MG63 (cell line): ENCODE measurements around the gene PROB1. TPM values are rescaled to one million over a fixed set of nuclear protein-coding genes. Genes with fewer than 3 reads are reported as not detected.
"Not testable (repeated sequence)": the region's sequence is repeated elsewhere in the genome, so short reads cannot be mapped to it uniquely, and the experiment has no call there.

Experiments
- DNase-seq: peaks from one replicate; pipeline ENCODE4 v3.0.0-alpha.2; 2020
- H3K27me3 ChIP-seq: fragments of 250-450 bp; sonication (Bioruptor Pico); 2 replicates; pipeline ENCODE4 v1.5.1; 2020; ENCODE audit warnings: mild to moderate bottlenecking, moderate library complexity
- H3K36me3 ChIP-seq: fragments of 250-450 bp; sonication (Bioruptor Pico); 2 replicates; pipeline ENCODE4 v1.5.1; 2020; ENCODE audit warnings: mild to moderate bottlenecking, moderate library complexity
- H3K4me3 ChIP-seq: fragments of 250-450 bp; sonication (Bioruptor Pico); 2 replicates; pipeline ENCODE4 v1.5.1; 2020; ENCODE audit warnings: mild to moderate bottlenecking, moderate library complexity
- H3K9me3 ChIP-seq: fragments of 250-450 bp; sonication (Bioruptor Pico); 2 replicates; pipeline ENCODE4 v1.5.1; 2020; ENCODE audit warnings: mild to moderate bottlenecking, moderate library complexity
- total RNA-seq: library from RNA; depleted of rRNA; stranded (reverse); fragments of >200 nt; shearing (Covaris generic); gene quantifications from 2 replicates; pipeline ENCODE4 v1.2.3, GENCODE V29; 2014; ENCODE audit warnings: low replicate concordance

Gene PROB1
- total RNA-seq, 1 experiment from 2014 or later = 0.13 TPM

DNA sequence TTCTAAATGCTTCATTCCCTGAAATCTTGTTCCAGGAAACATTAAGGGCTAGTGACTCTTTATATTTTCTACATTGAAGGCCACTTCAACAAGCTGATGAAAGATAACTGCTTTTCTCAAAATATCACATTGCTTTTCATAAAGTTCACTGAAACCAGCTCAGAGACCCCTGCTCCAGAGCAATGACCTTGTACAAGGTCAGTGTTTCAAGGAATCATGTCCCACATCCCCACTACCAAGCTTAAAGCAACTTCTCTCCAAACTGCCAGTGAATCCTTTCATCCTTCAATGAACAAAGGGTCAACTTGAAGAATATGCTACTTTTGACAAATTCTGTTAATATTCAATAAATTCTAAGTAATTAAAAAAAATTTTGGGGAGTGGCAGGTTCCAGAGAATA, 21.0 kb upstream of the PROB1 start:
- no peak overlapping the region for H3K4me3 ChIP-seq
- no peaks in the 10 kb centered on the region; the same call in 1 of the 2 replicates for H3K27me3 ChIP-seq
- DNase-seq = no peak
- H3K9me3 ChIP-seq = no peaks in the 10 kb centered on the region
- H3K36me3 ChIP-seq = no peaks in the 10 kb centered on the region

DNA sequence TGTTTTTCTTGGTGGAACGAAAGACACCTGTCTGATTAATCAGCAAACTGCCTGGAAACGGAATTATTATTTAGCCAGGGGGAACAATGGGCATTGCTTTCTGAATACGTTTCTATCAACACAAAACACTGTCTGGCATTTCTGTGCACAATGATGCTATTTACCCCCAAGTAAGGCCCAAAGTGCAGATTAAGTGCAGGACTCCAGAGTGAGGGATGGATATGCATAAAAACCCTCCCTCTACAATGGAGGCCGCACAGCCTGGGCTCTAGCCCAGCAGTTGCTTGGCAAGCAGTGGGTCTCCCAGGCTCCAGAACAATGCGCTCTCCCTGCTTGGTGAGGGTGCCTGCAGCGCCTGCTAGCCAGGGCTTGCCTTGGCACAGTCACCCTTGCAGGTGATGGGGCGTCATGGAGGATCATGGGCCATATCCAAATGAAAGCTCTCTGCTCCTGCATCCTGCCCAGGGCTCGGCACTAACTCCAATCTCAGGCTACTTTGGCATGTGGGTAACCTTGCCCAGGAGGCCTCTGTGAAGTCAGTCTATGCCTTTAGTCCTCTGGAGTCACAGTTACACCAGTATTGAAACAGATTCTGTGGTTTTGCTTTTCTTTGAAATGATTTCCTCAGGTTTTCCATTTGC, 20.4 kb upstream of the PROB1 start:
- H3K27me3 ChIP-seq = no peaks in the 10 kb centered on the region; the same call in 1 of the 2 replicates
- H3K4me3 ChIP-seq = no peak overlapping the region
- no peaks in the 10 kb centered on the region for H3K9me3 ChIP-seq
- no peaks in the 10 kb centered on the region for H3K36me3 ChIP-seq
- DNase-seq = no peak

DNA sequence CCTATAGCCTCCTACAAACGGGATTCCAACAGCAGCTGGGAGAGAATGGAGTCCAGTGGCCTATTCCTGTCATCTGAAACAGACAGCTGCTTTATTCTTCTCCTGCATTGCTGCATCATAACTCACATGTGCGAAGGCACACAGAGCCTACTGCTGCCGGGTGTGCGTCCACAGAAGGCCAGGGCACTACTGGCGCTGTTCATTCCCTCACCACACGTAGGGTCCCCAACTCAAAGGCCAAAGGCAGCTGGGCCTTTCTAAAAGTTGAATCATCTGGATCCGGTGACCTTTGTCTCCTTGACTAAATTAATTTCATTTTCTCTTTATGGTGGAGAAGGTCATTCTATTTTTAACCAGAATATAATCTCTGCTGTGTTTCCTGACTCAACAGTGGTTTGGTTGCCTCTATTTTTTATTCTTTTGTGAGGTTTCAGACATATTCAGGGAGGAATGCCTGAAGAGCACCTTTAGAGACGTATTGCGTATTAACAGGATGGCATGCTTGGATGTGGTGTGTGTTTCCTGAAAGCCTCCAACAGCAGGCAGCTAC, 19.8 kb upstream of the PROB1 start:
- Histone ChIP-seq H3K27me3 (no peaks in the 10 kb centered on the region; the same call in 1 of the 2 replicates), H3K9me3 (no peaks in the 10 kb centered on the region), H3K4me3 (no peak overlapping the region), H3K36me3 (no peaks in the 10 kb centered on the region)
- no peak for DNase-seq

DNA sequence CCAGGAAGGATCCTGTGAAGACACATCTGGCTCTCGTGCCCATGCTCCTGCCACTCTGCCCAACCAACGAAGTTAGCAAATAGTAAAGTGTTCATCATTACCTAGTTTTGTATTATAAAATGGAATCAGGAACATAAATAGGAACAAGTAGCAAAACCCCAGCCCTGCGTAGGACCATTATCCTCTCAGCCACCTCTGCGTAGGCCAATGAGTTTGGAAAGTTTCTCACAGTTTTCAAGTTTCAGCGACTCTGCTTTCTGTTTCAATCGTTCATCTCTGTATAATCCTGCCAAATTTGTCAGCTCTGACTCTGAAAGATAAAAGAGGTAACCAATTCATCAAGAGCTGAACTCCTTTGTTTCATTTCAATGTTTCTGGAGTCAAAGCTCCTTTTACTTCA, 19.1 kb upstream of the PROB1 start:
- Histone ChIP-seq H3K36me3 (no peaks in the 10 kb centered on the region), H3K27me3 (no peaks in the 10 kb centered on the region; the same call in 1 of the 2 replicates), H3K4me3 (no peak overlapping the region), H3K9me3 (no peaks in the 10 kb centered on the region)
- no peak for DNase-seq

DNA sequence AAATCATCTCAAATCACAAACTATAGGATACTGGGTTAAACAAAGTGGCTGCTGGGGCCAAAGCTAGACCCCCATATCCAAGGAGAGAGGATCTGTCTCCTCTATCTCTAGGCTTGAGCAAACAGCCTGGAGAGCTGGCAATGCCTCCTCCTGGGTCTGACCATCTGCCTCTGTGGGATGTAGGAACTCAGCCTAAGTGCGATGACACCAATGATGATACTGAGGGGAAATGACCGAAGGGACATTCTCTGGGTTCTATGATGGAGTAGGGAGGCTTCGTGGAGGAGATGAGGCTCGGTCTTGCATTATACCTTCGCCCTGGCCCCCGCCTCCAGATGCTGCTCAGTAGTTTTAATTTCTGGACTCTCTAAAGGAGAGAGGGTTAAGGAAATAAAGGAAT, 18.2 kb upstream of the PROB1 start:
- Histone ChIP-seq H3K9me3 (no peaks in the 10 kb centered on the region), H3K4me3 (no peak overlapping the region), H3K36me3 (no peaks in the 10 kb centered on the region), H3K27me3 (no peaks in the 10 kb centered on the region; the same call in 1 of the 2 replicates)
- DNase-seq = no peak

DNA sequence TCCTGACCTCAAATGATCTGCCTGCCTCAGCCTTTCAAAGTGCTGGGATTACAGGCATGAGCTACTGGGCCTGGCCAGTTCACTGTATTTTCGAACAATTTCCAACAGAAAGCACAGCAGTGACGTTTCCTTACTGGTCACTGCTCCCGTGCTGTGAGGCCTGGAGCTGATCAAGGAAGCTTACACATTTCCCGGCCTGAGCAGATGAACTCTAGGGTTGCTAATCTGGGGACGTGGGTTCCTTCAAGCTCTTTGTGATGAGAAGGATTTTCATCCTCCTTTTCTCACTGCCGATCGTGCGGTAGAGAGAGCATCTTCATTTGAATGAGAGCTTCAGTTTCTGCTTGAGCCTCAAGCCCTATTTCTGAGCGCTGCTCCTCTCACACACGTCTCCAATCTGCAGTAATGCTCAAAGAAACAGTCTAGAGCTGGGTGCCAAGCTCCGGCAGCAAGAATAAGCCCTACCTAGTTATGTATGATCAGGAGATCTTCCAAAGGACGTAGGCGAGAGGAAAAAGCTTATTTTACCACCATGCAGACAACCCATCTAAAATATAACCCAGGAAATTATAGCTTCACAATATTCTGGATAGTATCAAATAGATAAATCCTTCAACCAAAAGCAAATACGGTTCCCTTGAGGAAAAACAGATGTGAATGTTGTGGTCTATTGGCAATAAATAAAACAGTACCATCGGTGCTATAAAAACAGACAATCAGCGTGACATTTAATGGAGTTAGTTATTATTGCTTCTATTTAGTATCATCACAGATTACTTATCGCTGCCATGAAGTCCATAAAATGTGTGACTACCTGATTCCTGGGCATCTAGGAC, 16.3 kb upstream of the PROB1 start:
- Histone ChIP-seq H3K4me3 (no peak overlapping the region), H3K36me3 (no peaks in the 10 kb centered on the region), H3K27me3 (no peaks in the 10 kb centered on the region; the same call in 1 of the 2 replicates), H3K9me3 (no peaks in the 10 kb centered on the region)
- DNase-seq = no peak

DNA sequence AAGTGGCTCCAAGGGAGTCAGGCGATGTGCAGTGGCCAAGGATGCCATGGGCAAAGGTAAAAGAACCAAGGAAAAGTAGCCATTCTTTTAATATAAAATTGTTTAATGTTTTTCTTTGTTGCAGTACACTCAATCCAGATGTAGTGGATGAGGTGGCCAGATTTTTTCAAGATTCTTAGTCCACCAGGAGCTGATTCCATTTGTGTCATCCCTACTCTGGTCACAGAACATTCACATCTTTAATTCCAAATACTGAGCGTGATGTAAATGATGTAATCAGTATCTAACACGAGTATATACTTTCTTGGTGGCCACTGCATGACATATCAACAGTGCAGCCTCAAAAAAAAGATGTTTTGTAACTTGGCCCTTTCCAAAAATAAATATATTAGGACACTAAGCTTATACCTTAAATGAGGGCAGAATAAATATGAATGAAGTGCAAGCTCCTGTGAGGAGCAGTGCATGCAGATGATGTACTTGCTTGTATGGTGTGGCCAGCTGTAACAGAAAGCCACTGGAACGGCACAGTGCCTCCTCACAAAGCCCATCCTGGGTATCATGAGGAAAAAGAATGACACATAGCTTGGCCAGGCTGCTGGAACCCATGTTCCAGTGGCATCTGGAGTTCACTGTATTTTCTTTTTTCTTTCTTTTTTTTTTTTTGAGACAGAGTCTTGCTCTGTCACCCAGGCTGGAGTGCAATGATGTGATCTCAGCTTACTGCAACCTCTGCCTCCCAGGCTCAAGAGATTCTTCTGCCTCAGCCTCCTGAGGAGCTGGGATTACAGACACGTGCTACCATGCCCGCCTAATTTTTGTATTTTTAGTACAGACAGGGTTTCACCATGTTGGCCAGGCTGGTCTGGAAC, 15.5 kb upstream of the PROB1 start:
- Histone ChIP-seq H3K36me3 (no peaks in the 10 kb centered on the region), H3K4me3 (no peak overlapping the region), H3K27me3 (no peaks in the 10 kb centered on the region; the same call in 1 of the 2 replicates), H3K9me3 (no peaks in the 10 kb centered on the region)
- DNase-seq = no peak

DNA sequence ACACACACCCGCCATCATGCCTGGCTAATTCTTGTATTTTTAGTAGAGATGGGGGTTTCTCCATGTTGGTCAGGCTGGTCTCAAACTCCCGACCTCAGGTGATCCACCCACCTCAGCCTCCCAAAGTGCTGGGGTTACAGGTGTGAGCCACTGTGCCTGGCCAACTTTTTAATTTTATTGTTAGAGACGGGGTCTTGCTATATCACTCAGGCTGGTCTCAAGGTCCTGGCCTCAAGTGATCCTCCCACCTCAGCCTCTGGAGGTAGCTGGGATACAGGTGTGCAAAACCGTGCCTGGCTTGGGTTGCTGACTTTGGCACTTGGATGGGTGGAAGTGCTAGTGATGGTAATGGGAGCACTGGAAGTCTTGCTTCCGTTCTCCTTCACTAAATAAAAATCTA, 14.2 kb upstream of the PROB1 start:
- not testable (repeated sequence) for H3K36me3 ChIP-seq, H3K4me3 ChIP-seq, H3K9me3 ChIP-seq, DNase-seq, H3K27me3 ChIP-seq

DNA sequence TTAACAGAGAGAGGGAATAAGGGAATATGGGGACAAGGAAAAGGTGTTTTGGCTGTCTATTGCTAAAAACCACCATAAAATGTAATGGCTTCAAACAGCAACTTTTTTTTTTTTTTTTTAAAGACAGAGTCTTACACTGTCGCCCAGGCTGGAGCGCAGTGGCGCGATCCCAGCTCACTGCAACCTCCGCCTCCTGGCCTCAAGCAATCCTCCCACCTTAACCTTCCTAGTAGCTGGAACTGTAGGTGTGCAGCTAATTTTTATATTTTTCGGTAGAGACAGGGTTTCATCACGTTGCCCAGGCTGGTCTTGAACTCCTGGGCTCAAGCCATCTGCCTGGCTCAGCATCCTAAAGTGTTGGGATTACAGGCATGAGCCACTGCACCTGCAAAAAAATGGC, 13.3 kb upstream of the PROB1 start:
- Histone ChIP-seq H3K4me3 (no peak overlapping the region), H3K36me3 (no peaks in the 10 kb centered on the region), H3K9me3 (no peaks in the 10 kb centered on the region), H3K27me3 (no peaks in the 10 kb centered on the region; the same call in 1 of the 2 replicates)
- no peak for DNase-seq

DNA sequence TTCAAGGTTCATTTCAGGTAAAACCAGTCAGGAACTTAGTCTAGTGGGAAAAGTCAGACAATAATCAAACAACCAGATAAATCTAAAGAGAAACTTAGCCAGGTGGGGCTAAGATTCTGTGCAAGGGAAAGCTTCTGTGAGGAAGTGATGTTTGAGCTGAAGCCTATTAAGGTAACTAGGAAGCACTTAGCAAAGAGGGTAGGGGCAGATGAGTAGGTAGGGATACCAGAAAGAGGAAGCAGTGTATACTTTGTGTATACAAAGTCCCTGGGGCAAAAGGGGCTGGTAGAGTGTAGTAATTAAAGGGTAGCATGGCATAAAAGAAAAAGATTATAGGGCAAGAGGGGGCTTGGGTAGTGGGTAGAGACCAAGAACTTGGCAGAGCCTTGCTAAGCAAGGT, 12.6 kb upstream of the PROB1 start:
- H3K9me3 ChIP-seq = no peaks in the 10 kb centered on the region
- DNase-seq = no peak
- H3K4me3 ChIP-seq = no peak overlapping the region
- H3K27me3 ChIP-seq = no peaks in the 10 kb centered on the region; the same call in 1 of the 2 replicates
- no peaks in the 10 kb centered on the region for H3K36me3 ChIP-seq

DNA sequence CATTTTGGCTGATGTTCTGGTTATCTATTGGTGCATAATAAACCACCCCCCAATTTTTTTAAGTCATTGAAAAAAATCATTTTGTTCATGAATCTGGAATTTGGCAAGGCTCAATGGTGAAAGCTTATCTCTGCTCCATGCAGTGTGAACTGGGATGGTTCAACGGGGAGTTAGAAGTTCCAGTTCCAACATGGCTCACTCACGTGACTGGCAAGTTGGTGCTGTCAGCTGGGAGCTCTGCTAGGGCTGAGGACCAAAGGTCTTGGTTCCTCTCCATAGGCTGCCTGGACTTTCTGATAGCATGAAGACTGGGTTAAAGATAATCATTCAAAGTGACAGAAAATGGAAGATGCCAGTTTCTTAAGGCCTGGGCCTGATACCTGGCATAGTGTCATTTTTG, 12.1 kb upstream of the PROB1 start:
- Histone ChIP-seq H3K4me3 (no peak overlapping the region), H3K9me3 (no peaks in the 10 kb centered on the region), H3K36me3 (no peaks in the 10 kb centered on the region), H3K27me3 (no peaks in the 10 kb centered on the region; the same call in 1 of the 2 replicates)
- no peak for DNase-seq

DNA sequence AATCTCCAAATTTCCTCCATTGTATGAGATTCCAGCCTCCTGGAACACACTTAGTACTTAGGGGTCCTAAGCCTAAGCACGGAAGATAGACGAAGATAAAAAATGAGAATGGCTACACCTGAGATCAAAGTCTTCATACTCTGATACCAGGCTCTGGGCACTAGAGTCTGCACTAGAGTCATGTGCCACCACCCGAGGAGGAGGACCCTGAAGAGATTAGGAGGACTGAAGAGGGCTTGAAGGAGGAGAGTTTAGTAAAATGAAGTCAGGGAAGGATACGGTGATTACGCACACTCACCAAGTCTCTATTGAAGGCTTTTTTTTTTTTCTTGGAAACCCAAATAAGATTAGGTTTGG, 9.6 kb upstream of the PROB1 start:
- no peak for DNase-seq
- Histone ChIP-seq H3K9me3 (no peaks in the 10 kb centered on the region), H3K36me3 (no peaks in the 10 kb centered on the region), H3K27me3 (no peaks in the 10 kb centered on the region), H3K4me3 (peak overlapping the region; percentile 55)

DNA sequence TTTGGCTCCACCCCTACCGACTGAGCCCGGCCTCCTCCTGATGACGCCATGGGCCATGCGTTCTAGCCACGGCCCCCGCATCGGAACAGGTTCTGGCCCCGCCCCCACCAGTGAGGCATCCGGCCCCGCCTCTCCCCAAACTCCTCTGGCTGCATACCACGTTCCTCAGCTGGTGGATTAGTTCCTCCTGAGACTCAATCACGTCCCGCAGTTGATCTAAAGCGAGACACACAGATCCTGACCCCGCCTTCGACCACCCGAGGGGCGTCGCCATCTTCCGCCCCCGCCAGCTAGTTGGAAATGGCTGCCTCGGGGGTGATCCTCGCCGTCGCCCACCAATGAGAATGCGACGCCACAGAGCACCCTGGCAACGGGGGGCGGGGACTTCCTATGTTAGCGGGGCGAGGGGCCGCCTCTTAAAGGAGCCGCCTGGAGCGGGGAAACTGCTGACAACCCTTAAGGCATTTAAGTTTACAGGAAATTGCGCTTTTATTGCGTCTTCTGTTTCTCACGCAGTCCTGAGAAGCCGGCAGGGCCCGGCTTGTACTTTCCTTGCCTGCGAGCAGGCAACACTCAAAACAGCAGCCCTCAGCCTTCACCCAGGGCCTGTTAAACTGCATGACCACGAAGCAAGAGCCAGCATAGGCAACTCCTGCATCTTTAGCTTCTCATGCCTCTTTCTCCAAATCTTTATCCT, 9.0 kb upstream of the PROB1 start, which contains the start of gene SPATA24:
TSS of gene SPATA24 (minus strand) at position 303 of the 697 bp plus-strand sequence. CDS start at position 274, 29 bp downstream.
- Histone ChIP-seq H3K9me3 (no peaks in the 10 kb centered on the region), H3K27me3 (no peaks in the 10 kb centered on the region), H3K4me3 (peak within 1 kb of the TSS; percentile 55), H3K36me3 (no peaks in the 10 kb centered on the region)
- peak; percentile 99 for DNase-seq

DNA sequence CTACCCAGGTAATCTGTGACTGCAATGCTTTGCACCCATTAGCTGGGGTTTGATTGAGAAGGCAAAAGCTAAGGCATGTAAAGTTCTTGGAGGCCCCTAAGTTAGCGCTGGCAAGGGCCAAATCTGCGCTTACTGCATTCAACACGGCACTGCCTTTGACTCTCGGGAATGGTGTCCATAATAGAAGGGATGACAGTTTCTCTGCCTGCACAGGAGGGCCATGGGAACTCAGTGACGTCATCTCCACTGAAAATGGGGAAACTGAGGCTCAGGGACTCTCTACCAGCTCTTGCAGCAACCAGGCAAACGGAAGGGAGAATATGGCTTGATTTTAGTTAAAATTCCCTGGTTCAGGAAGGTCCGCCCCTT, 8.5 kb upstream of the PROB1 start:
- H3K9me3 ChIP-seq = no peaks in the 10 kb centered on the region
- H3K36me3 ChIP-seq = no peaks in the 10 kb centered on the region
- peak overlapping the region; percentile 55 for H3K4me3 ChIP-seq
- no peaks in the 10 kb centered on the region for H3K27me3 ChIP-seq
- DNase-seq = no peak

DNA sequence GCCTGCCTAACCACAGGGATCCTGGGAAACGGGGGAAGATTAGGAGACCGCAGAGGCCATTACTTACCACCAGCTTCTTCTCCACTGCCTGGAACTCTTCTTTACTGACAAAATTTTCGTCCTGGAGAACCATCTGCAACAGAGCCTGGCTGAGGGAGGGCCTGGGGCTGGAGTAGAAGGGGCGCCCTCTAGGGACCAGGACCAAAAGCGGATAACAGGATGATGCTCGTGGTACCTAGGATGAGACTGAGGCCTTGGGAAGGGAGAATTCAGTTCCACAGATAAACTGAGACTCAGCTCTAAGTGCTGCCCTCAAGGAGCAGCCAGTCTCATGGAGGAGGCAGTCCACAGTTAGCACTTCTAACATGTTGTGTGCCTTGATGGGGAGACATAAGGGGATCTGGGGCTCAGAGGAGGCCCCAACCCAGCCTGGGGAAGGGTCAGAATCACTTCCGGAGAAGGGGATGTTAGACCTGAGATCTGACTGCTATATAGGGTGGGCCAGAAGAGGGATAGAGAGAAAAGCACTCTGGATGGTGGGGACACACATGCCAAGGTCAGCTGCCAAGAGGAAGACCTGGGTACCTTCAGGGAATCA, 7.8 kb upstream of the PROB1 start:
- peak; percentile 45 for DNase-seq
- Histone ChIP-seq H3K4me3 (no peak overlapping the region), H3K9me3 (no peaks in the 10 kb centered on the region), H3K27me3 (no peaks in the 10 kb centered on the region), H3K36me3 (no peaks in the 10 kb centered on the region)

DNA sequence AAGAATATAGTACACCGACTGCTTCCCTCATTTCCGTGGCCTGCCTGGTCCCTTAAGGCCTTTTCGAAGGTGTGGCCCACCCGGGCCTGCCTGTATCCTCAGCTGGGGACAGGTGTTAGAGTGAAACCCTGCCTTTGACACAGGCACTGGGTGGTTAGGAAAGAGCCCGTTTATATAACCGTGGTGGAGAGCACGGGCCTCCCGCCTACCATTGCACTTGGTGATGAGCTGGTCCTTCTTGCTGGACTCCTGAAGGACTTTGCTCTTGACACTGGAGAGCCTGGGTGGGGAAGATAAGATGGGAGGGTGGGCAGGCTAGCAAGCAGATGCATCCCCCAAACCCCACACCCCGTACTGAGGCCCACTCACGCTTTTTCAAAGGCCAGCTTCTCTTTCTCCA, 6.6 kb upstream of the PROB1 start:
- no peak overlapping the region for H3K4me3 ChIP-seq
- no peak for DNase-seq
- no peaks in the 10 kb centered on the region for H3K9me3 ChIP-seq
- H3K27me3 ChIP-seq = no peaks in the 10 kb centered on the region
- no peaks in the 10 kb centered on the region for H3K36me3 ChIP-seq
